M059J (cell line): ENCODE data around the gene ZNF92. TPM values are rescaled to one million over a fixed set of nuclear protein-coding genes. Genes with fewer than 3 reads are reported as not detected.
"Not testable (repeated sequence)": the region's sequence is repeated elsewhere in the genome, so short reads cannot be mapped to it uniquely, and the experiment has no call there.

ENCODE experiments used
- DNase-seq: peaks from one replicate; pipeline ENCODE4 v3.0.0-alpha.2; 2012; ENCODE audit warnings: low read depth
- total RNA-seq: library from RNA; depleted of rRNA; stranded (reverse); fragments of >200 nt; shearing (Covaris generic); gene quantifications from 2 replicates; pipeline ENCODE4 v1.2.3, GENCODE V29; 2014

ZNF92 gene
- total RNA-seq, 1 experiment from 2014 or later = 16.0 TPM

DNA sequence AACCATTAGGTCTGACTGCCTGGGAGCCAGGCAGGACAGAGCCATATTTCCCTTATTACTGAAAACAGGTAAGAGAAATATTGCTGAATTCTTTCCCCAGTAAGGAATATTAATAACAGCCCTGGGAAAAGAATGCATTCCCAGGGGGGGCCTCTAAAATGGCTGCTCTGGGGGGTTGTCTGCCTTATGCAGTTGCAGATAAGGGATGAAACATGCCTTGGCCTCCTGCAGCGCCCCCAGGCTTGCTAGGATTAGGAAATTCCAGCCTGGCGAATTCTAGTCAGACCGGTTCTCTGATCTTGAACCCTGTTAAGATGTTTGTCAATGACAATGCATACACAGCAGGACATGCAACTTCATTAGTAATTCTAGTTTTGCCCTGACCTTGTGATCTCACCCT, 49.6 kb downstream of the ZNF92 start:
- DNase-seq = not testable (repeated sequence)

DNA sequence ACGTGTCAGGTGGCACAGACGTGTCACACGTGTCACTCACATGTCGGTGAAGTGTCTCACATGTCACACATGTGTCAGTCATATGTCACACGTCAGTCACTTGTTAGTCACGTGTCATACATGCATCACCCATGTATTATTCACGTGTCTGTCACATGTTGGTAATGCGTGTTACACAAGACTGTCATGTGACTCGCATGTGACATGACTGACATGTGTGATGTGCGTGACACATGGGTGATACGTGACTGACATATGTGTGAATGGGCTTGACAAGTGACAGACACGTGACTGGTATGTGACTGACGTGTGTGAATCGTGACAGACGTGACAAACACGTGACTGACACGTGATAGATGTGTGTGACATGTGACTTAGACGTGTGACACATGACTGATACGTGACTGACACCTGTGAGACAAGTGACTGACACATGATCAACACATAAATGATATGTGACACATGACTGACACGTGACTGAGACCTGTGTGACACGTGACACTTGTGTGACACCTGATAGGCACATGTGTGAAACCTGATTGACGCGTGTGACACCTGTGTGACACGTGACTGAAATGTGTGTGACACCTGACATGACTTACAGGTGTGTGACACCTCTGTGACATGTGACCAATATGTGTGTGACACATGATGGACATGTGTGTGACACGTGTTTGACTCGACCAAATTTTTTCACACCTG, 56.1 kb downstream of the ZNF92 start:
- no peak for DNase-seq

DNA sequence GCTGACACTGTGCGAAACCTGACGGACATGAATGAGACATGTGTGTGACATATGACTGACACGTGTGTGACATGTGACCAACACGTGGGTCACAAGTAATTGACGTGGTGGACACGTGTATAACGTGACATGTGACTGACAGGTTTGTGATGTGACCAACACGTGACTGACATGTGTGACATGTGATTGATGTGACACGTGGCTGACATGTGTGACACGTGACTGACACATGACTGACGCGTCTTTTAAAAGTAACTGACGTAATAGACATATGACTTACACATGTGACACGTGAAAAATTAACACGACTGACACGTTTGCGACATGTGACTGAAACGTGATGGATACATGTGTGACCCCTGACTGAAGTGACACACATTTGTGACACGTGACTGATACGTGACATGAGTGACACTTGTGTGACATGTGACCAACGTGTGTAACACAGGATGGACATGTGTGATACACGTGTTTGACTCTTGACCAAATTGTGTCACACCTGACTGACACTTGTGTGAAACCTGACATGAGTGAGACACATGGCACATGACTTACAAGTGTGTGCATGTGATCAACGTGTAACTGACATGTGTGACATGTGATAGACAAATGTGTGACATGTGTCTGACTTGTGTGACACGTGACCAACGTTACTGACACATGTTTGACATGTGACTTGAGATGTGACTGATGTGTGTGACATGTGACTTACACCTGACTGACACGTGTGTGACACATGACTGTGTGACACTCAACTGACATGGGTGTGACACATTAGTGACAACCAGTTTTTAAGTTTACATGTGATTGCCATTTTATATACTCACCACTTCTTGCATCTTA, 56.9 kb downstream of the ZNF92 start:
- DNase-seq = no peak

DNA sequence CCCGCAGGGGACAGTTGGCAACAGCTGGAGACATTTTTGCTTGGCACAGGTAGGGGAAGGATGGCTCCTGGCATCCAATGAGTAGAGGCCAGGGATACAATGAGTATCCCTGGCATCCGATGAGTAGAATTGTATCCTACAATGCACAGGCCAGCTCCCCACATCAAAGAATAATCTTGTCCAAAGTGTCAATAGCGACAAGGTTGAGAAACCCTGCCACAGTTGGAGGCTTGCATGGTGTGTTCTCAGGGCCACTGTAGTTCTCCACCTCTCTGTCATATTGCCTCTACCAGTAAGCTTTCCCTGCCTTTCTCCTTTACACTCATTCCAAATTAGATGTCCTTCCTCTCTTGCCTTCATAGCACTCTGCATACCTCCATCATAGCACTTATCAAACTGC, 60.7 kb downstream of the ZNF92 start:
- no peak for DNase-seq

DNA sequence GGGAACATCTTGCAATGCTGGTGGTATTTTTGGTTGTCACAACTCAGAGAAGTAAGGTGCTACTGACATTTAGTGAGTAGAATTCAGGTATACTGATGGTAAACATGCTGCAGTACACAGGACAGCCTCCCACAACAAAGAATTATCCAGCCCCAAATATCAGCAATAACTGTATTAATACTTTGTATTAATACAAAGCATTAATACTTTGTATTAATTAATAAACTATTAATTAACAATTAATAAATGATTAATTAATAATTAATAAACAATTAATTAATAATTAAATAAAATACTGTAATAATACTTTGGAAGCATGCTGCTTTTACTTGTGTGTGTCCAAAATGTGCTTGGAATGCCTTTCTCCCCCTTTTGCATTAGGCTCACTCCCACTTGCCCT, 62.5 kb downstream of the ZNF92 start:
- DNase-seq = no peak

DNA sequence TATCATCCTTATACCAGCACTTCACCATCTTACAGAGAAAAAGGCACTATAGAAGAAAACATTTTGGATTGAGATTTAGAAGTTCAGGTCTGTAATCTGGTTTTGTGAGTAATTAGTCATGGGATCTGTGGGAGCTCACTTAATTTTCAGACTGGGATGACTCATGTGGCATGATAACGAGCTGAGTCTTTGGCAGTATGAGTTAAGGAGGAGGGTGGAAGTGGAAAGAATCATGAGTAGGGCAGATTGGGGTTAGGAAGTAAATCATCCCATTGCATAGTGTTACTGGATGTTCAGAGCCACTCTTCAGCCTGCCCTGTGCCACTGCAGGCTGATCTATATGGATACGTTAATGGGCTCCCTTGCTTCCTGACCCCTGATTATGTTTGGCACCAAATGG, 64.9 kb downstream of the ZNF92 start:
- DNase-seq = peak; percentile 97

DNA sequence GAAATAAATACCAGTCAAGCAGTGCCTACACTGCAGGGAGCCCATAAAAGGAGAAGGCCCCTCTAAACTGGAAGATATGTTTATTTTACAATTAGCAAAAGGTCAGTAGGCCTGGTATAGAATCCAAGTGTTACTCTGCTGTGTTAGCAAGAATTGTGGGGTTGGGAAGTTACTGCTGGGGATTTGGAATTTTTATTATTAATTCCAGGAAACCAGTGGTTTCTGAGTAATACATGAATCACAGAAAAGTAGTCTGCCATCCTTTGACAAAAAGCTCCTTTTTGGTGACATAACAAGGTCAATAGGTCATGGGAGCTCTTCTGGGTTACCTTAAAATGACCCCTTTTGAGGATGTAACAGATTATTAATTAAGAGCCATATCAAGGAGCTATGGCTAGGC, 67.4 kb downstream of the ZNF92 start:
- peak; percentile 95 for DNase-seq

DNA sequence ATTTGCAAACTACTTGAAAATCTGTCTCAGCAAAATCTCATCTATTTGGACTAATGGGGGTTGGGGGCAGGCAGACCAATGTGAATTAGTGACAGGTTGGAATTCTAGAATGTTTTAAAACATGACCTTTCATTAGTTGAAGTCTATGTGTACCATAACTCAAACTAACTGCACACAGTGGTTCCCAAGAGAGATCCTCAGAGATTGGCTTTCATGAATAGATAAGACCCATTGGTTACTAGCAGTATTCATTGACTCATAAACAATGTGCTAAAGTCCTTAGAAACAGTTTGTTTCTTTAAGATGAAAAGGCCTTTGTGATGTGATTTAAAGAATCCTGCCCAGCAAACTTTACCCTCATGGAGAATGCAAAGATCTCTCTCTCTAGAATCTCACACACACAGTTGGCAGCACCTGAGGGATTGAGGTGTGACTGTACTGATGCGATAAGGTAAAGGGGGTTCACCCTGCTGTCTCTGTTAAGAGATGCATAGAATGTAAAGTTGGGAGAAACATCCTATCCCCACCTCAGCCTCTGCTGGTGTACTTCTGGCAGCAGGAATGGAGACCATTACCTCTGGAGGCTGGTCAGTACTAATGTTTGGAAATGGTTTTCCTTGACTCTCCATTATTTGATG, 70.7 kb downstream of the ZNF92 start:
- DNase-seq = no peak

DNA sequence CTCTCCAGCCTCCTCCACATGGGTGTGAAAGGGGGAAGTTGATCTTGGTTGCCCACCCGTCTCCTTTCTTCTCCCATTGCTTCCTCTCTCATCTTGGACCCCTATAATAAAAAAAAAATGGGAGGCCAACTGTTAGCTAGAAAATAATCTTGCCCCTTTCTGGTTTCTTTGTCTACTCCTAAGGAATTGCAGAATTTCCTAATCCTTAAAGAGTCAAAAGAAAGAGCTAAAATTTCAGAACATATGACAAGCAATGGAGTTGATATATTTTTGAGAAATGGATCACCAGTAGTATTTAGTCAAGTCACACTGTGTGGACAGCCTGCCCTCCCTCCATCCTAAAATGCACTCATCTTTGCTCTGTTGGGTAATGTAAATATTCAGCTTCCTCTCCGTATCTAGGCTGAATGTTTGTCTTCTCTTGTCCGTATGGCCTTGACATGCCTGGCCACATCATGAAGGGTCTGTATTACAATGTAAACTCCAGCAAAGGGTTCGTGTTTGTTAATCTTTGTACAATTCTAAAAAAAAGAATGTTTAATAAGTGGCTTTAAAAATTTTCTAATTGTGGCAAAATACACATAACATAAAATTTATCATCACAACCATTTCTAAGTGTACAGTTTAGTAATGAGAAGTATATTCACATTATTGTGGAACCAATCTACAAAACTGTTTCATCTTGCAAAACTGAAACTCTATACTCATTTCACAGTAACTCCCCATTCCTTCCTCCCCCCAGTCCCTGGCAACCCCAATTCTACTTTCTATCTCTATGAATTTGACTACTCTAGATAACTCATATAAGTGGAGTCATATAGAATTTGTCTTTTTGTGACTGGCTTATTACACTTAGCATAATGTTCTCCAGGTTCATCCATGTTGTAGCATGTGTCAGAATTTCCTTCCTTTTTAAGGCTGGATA, 71.5 kb downstream of the ZNF92 start:
- no peak for DNase-seq

DNA sequence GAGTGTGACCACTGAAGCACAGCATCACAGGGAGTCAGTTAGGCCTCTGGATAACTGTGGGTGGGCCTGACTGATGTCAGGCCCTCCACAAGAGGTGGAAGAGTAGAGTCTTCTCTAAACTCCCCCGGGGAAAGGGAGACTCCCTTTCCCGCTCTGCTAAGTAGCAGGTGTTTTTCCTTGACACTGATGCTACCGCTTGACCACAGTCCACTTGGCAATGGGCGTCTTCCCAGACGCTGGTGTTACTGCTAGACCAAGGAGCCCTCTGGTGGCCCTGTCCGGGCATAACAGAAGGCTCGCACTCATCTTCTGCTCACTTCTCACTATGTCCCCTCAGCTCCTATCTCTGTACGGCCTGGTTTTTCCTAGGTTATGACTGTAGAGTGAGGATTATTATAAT, 73.4 kb downstream of the ZNF92 start:
- not testable (repeated sequence) for DNase-seq

DNA sequence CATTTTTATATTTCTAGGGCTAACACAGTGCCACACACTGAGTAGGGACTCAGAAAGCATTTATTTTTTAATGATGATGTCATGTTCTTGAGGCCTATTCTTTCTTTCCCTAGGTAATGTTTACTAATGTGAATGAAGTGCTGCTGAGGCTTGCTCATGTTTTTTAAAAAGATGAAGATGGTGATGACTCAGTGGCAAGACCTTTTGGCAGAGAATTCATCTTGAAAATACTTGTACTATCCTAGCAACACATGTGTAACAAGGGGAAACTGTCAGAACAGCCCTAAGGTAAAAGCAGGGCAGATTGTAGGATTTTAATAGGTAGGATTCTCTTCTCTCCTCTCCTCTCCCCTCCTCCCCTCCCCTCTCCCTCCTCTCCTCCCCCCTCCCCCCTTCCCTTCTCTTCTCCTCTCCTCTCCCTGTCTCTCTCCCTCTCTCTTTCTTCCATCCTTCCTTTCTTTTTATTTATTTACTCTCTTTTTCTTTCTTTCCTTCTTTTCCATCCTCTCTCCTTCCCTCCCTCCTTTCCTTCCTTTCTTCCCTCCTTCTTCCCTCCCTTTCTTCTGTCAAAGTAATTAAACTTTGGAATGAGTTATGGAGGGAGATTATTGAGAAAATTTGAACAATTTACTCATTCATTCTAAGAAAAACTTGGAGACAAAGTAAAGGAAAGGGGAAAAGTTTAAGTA, 75.3 kb downstream of the ZNF92 start:
- peak; percentile 98 for DNase-seq

DNA sequence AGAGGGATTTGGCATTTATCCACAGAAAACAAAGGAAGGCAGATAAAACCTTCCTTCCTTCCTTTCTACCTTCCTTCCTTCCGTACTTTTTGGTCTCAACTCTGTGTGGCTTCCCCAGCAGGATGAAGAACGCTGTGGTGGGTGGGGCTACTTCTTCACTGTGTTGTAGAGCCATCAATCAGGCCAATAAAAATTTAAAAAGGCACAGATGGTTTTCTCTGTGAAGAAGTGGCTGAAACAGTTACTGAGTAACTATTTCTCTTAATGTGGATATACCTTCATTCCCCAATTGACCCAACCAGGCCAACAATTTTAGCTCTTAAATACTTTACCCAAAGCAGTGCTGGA, 75.8 kb downstream of the ZNF92 start:
- peak; percentile 56 for DNase-seq
